HepG2 (cell line): ENCODE measurements around the gene CLDN20. TPM values are rescaled to one million over a fixed set of nuclear protein-coding genes. Genes with fewer than 3 reads are reported as not detected.

Source experiments
- CREBL2 ChIP-seq: sonication (generic); formaldehyde crosslinking; IDR thresholded peaks from 2 replicates; pipeline ENCODE4 v1.8.1; 2023; ENCODE audit warnings: missing genetic modification reagents, mild to moderate bottlenecking, borderline replicate concordance
- FUBP1 ChIP-seq: sonication (generic); formaldehyde crosslinking; IDR thresholded peaks from 2 replicates; pipeline ENCODE4 v1.5.1; 2020; ENCODE audit warnings: missing genetic modification reagents, mild to moderate bottlenecking, borderline replicate concordance
- GLMP ChIP-seq: sonication (generic); formaldehyde crosslinking; IDR thresholded peaks from 2 replicates; pipeline ENCODE4 v1.9.0; 2021; ENCODE audit warnings: missing genetic modification reagents, mild to moderate bottlenecking, borderline replicate concordance
- IRX3 ChIP-seq: sonication (generic); formaldehyde crosslinking; IDR thresholded peaks from 2 replicates; pipeline ENCODE4 v1.8.1; 2023; ENCODE audit warnings: mild to moderate bottlenecking, low read depth, missing genetic modification reagents, borderline replicate concordance
- ISX ChIP-seq: sonication (generic); formaldehyde crosslinking; conservative IDR thresholded peaks from 2 replicates; pipeline ENCODE4 v1.5.0; 2020; ENCODE audit warnings: missing genetic modification reagents
- KAT2B ChIP-seq: fragments of 150-350 bp; IDR thresholded peaks from 2 replicates; pipeline ENCODE4 v1.6.1; 2014; ENCODE audit warnings: low read depth, low read length, borderline replicate concordance
- KDM2A ChIP-seq: sonication (generic); formaldehyde crosslinking; IDR thresholded peaks from 2 replicates; pipeline ENCODE4 v1.4.0; 2020; ENCODE audit warnings: low read depth, missing genetic modification reagents, borderline replicate concordance
- KLF11 ChIP-seq: IDR thresholded peaks from 2 replicates; pipeline ENCODE4 v1.6.1; 2016; ENCODE audit warnings: missing compliant biosample characterization
- NCOA2 ChIP-seq: sonication (generic); formaldehyde crosslinking; IDR thresholded peaks from 2 replicates; pipeline ENCODE4 v1.8.0; 2022; ENCODE audit warnings: inconsistent platforms
- NCOR1 ChIP-seq: fragments of 200-600 bp; sonication (generic); IDR thresholded peaks from 2 replicates; pipeline ENCODE4 v1.7.0; 2017; ENCODE audit warnings: antibody characterized with exemption, low read length, borderline replicate concordance
- RORA ChIP-seq: sonication (generic); formaldehyde crosslinking; IDR thresholded peaks from 2 replicates; pipeline ENCODE4 v1.5.0; 2020; ENCODE audit warnings: mild to moderate bottlenecking, missing genetic modification reagents, moderate library complexity
- SIX4 ChIP-seq: sonication (generic); formaldehyde crosslinking; IDR thresholded peaks from 2 replicates; pipeline ENCODE4 v1.4.0; 2020; ENCODE audit warnings: missing genetic modification reagents
- SKI ChIP-seq: fragments of 450-650 bp; IDR thresholded peaks from one replicate; pipeline ENCODE4 v1.6.1; 2018; ENCODE audit warnings: mild to moderate bottlenecking; ENCODE audit not compliant: partially characterized antibody
- SKIL ChIP-seq: sonication (generic); formaldehyde crosslinking; IDR thresholded peaks from 2 replicates; pipeline ENCODE4 v1.8.0; 2022; ENCODE audit warnings: missing genetic modification reagents, mild to moderate bottlenecking, moderate library complexity, borderline replicate concordance
- SRY ChIP-seq: sonication (generic); formaldehyde crosslinking; IDR thresholded peaks from 2 replicates; pipeline ENCODE4 v1.8.0; 2022; ENCODE audit warnings: mild to moderate bottlenecking, missing genetic modification reagents
- TBX2 ChIP-seq: sonication (generic); formaldehyde crosslinking; IDR thresholded peaks from 2 replicates; pipeline ENCODE4 v1.5.0; 2020; ENCODE audit warnings: missing genetic modification reagents, mild to moderate bottlenecking, borderline replicate concordance
- TEAD2 ChIP-seq: sonication (generic); formaldehyde crosslinking; IDR thresholded peaks from 2 replicates; pipeline ENCODE4 v1.9.0; 2021; ENCODE audit warnings: missing genetic modification reagents
- TP53 ChIP-seq: sonication (generic); formaldehyde crosslinking; conservative IDR thresholded peaks from 2 replicates; pipeline ENCODE4 v1.4.0; 2020; ENCODE audit warnings: missing genetic modification reagents
- ZFP36 ChIP-seq: fragments of 150-350 bp; IDR thresholded peaks from 2 replicates; pipeline ENCODE4 v1.6.1; 2018; ENCODE audit warnings: borderline replicate concordance, low read length, low read depth; ENCODE audit not compliant: partially characterized antibody
- ZNF101 ChIP-seq: sonication (generic); formaldehyde crosslinking; IDR thresholded peaks from 2 replicates; pipeline ENCODE4 v1.4.0; 2020; ENCODE audit warnings: mild to moderate bottlenecking, low read depth, missing genetic modification reagents, borderline replicate concordance
- ZNF160 ChIP-seq: sonication (generic); formaldehyde crosslinking; IDR thresholded peaks from 2 replicates; pipeline ENCODE4 v1.8.0; 2022; ENCODE audit warnings: mild to moderate bottlenecking, inconsistent platforms, missing genetic modification reagents
- ZNF567 ChIP-seq: sonication (generic); formaldehyde crosslinking; IDR thresholded peaks from 2 replicates; pipeline ENCODE4 v1.8.1; 2023; ENCODE audit warnings: mild to moderate bottlenecking, missing genetic modification reagents, borderline replicate concordance
- ZNF737 ChIP-seq: sonication (generic); formaldehyde crosslinking; IDR thresholded peaks from 2 replicates; pipeline ENCODE4 v1.5.0; 2020; ENCODE audit warnings: missing genetic modification reagents, mild to moderate bottlenecking, borderline replicate concordance
- ZNF772 ChIP-seq: sonication (generic); formaldehyde crosslinking; IDR thresholded peaks from 2 replicates; pipeline ENCODE4 v1.5.0; 2020; ENCODE audit warnings: mild to moderate bottlenecking, missing genetic modification reagents
- ZNF816 ChIP-seq: sonication (generic); formaldehyde crosslinking; IDR thresholded peaks from 2 replicates; pipeline ENCODE4 v1.8.0; 2022; ENCODE audit warnings: missing genetic modification reagents, mild to moderate bottlenecking, borderline replicate concordance
- polyA plus RNA-seq, 8 experiments: library from polyadenylated mRNA; depleted of rRNA in 3 of 8; stranded (reverse) in 7 of 8; unstranded in 1 of 8; fragments of >200 nt; fragmentation: Illumina TruSeq in 4 of 8; extraction: Trizol in 4 of 8; gene quantifications; 2 replicates each; pipeline versions ENCODE4 v1.2.1 to v1.2.3, GENCODE V29; 2011 to 2016; ENCODE audit warnings: low read depth in 4 of 8, missing spikeins in 1 of 8, mixed read lengths in 1 of 8; ENCODE audit not compliant: insufficient read depth in 1 of 8
- total RNA-seq, 5 experiments: library from RNA; depleted of rRNA; stranded (reverse); fragments of >200 nt; fragmentation: Illumina TruSeq; extraction: Trizol; gene quantifications; 2 replicates each; pipeline ENCODE4 v1.2.3, GENCODE V29; 2016; ENCODE audit warnings: low read depth in 1 of 5

Gene CLDN20
- total and polyA plus RNA-seq, 2 of the 13 experiments (the other 11 are each of a cell fraction or from before 2014, with no cell fraction given) = not detected

- TF ChIP-seq ZNF567 (CRISPR knock-in tag) (no peak), ZNF772 (CRISPR knock-in tag) (no peak; the same call in 1 of the 2 replicates), TEAD2 (CRISPR knock-in tag) (0 out of 2 replicates have a peak, but pooled peaks have one; percentile 30), ZNF101 (CRISPR knock-in tag) (0 out of 2 replicates have a peak, but pooled peaks have one; percentile 57), FUBP1 (CRISPR knock-in tag) (no peak), RORA (no peak), TP53 (0 out of 2 replicates have a peak, but pooled peaks have one; percentile 56), SKI (no peak), ZNF737 (CRISPR knock-in tag) (no peak), NCOA2 (CRISPR knock-in tag) (peak; percentile 23; the same call in 1 of the 2 replicates), KAT2B (no peak), GLMP (CRISPR knock-in tag) (no peak), ZFP36 (no peak), CREBL2 (CRISPR knock-in tag) (no peak; the same call in 1 of the 2 replicates), SRY (CRISPR knock-in tag) (peak; percentile 91), KLF11 (CRISPR knock-in tag) (no peak), NCOR1 (no peak), IRX3 (no peak), SKIL (CRISPR knock-in tag) (0 out of 2 replicates have a peak, but pooled peaks have one; percentile 27), ZNF160 (CRISPR knock-in tag) (peak; percentile 91), ISX (CRISPR knock-in tag) (no peak), TBX2 (CRISPR knock-in tag) (peak; percentile 27), ZNF816 (CRISPR knock-in tag) (peak; percentile 60; the same call in 1 of the 2 replicates), KDM2A (CRISPR knock-in tag) (peak; percentile 90), SIX4 (CRISPR knock-in tag) (peak; percentile 35)
Observed at GRCh38 chr6:155314092-155314772, 50.4 kb downstream of the CLDN20 start, which contains the start of gene TFB1M (continued).
